Measurements from ENCODE around the gene TRAPPC2.

- TF ChIP-seq, protein P1, sequence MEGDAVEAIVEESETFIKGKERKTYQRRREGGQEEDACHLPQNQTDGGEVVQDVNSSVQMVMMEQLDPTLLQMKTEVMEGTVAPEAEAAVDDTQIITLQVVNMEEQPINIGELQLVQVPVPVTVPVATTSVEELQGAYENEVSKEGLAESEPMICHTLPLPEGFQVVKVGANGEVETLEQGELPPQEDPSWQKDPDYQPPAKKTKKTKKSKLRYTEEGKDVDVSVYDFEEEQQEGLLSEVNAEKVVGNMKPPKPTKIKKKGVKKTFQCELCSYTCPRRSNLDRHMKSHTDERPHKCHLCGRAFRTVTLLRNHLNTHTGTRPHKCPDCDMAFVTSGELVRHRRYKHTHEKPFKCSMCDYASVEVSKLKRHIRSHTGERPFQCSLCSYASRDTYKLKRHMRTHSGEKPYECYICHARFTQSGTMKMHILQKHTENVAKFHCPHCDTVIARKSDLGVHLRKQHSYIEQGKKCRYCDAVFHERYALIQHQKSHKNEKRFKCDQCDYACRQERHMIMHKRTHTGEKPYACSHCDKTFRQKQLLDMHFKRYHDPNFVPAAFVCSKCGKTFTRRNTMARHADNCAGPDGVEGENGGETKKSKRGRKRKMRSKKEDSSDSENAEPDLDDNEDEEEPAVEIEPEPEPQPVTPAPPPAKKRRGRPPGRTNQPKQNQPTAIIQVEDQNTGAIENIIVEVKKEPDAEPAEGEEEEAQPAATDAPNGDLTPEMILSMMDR (conservative IDR thresholded peaks at IDR 0.05): no peak
- no peak for TF ChIP-seq ZFX (IDR thresholded peaks at IDR 0.05)
Observed at GRCh38 chrX:13733506-13733905, 914 bp downstream of the TRAPPC2 start.
